GM12892 (cell line): ENCODE results near the gene VAV3.

Source experiments
- POLR2A ChIP-seq: IDR thresholded peaks from 2 replicates; pipeline ENCODE4 v1.6.1; 2011; ENCODE audit warnings: low read depth, low read length, control low read depth
- POLR2AphosphoS5 ChIP-seq: IDR thresholded peaks from 2 replicates; pipeline ENCODE4 v1.6.1; 2011; ENCODE audit warnings: low read depth, low read length, control low read depth

DNA sequence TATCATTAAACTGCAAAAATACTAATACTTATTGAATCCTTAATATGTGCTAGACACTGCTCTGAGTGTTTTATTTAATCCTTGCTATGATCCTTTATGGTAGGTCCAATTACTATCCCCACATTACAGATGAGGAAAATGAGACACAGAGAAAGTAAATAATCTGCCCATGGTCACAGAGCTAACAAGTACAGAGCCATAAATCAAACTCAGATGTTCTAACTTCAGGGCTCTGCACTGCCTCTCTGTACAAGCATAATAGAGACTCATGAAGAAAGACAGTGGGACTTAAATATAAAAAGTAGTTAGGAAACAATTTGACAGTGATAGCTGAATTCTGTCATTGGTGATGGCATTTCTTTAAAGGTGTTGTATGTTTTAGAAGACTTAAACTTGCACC lies 346.4 kb downstream of the VAV3 start:
- TF ChIP-seq POLR2AphosphoS5, result no peak
- TF ChIP-seq POLR2A, result no peak
